Upper lobe of left lung (tissue), 4 donors: ENCODE measurements around the gene BTN2A1.

ENCODE experiments used
- CTCF ChIP-seq, 6 experiments: fragments of 450-650 bp in 4 of 6; fragments of 200-600 bp in 2 of 6; sonication (generic) in 2 of 6; IDR thresholded peaks; one replicate each; pipeline ENCODE4 v1.5.1; 2016 to 2019; ENCODE audit warnings: antibody characterized with exemption in 6 of 6
- POLR2A ChIP-seq, 4 donors: fragments of 450-650 bp; IDR thresholded peaks; one replicate each; pipeline ENCODE4 v1.5.1; 2016 to 2017; ENCODE audit warnings: antibody characterized with exemption in 4 of 4, mild to moderate bottlenecking in 2 of 4

DNA sequence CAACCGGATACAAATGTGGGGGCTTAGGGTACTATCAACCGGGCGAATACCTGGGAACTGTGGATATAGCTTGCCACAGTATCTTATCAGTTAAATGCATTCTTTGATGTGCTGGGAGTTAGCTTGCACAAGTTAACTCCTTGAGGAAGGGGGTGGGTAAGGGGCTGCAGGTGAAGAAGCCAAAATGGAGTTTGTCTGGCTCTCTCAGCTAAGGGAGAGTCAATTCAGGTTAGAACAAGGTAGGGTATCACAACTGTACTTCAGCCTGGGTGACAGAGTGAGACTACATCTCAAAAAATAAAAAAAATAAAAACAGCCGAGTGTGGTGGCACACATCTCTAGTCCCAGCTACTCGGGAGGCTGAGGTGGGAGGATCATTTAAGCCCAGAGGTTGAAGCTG, 33.8 kb downstream of the BTN2A1 start:
- TF ChIP-seq CTCF (IDR thresholded peaks at IDR 0.05) (no peak), POLR2A (IDR thresholded peaks at IDR 0.05) (no peak)
